Caco-2 (cell line): ENCODE results near the gene PFKFB3. TPM values are rescaled to one million over a fixed set of nuclear protein-coding genes. Genes with fewer than 3 reads are reported as not detected.
A peak's percentile ranks its signal among the peaks of the same experiment; 100 is the strongest.
"Not testable (repeated sequence)": the region's sequence is repeated elsewhere in the genome, so short reads cannot be mapped to it uniquely, and the experiment has no call there.

Experiments
- BruUV-seq: library from RNA; stranded (reverse); fragments of 400-500 nt; replicated peaks from 2 replicates; lab custom pipeline; 2021; lab: Mats Ljungman, UMichigan
- CTCF ChIA-PET: fragments of 300-600 bp; sonication (Branson Sonifier 250); formaldehyde crosslinking; loops from one replicate; lab custom pipeline; 2022; ENCODE audit warnings: antibody characterized with exemption; lab: Charles Lee
- POLR2A ChIA-PET: fragments of 300-600 bp; sonication (Branson Sonifier 250); formaldehyde crosslinking; loops from one replicate; lab custom pipeline; 2022; ENCODE audit warnings: antibody characterized with exemption; lab: Charles Lee
- DNase-seq, 2 experiments: peaks; one replicate each; pipeline versions ENCODE4 v3.0.0 to v3.0.0-alpha.2; 2020 to 2022
- H3K27me3 ChIP-seq: replicated peaks from 2 replicates; pipeline ENCODE4 v1.6.0; 2011; ENCODE audit warnings: low read length; ENCODE audit not compliant: control insufficient read depth, insufficient read depth
- H3K36me3 ChIP-seq: 2 replicates; pipeline ENCODE4 v1.5.1; 2011; ENCODE audit warnings: low read length; ENCODE audit not compliant: control insufficient read depth, insufficient read depth
- H3K4me1 ChIP-seq: fragments of 250-450 bp; sonication (Bioruptor Pico); 2 replicates; pipeline ENCODE4 v1.5.1; 2020; ENCODE audit warnings: mild to moderate bottlenecking
- H3K4me3 ChIP-seq: 2 replicates; pipeline ENCODE4 v1.5.1; 2011; ENCODE audit warnings: low read depth, mild to moderate bottlenecking, control low read depth, low read length
- H3K9me3 ChIP-seq: fragments of 250-450 bp; sonication (Bioruptor Pico); 2 replicates; pipeline ENCODE4 v1.5.1; 2020; ENCODE audit warnings: mild to moderate bottlenecking, moderate library complexity
- H3K27ac Mint-ChIP-seq: one replicate; pipeline ENCODE4 v1.8.0; 2022; ENCODE audit warnings: mixed read lengths; ENCODE audit not compliant: unreplicated experiment
- H3K27me3 Mint-ChIP-seq: one replicate; pipeline ENCODE4 v1.8.0; 2022; ENCODE audit warnings: mixed read lengths; ENCODE audit not compliant: insufficient read depth, unreplicated experiment
- H3K36me3 Mint-ChIP-seq: one replicate; pipeline ENCODE4 v1.8.0; 2022; ENCODE audit warnings: mild to moderate bottlenecking, mixed read lengths; ENCODE audit not compliant: insufficient read depth, unreplicated experiment
- H3K4me1 Mint-ChIP-seq: one replicate; pipeline ENCODE4 v1.8.0; 2022; ENCODE audit warnings: low read depth, mixed read lengths; ENCODE audit not compliant: unreplicated experiment
- H3K4me3 Mint-ChIP-seq: one replicate; pipeline ENCODE4 v1.8.0; 2022; ENCODE audit warnings: mild to moderate bottlenecking, moderate library complexity, mixed read lengths; ENCODE audit not compliant: unreplicated experiment
- H3K9me3 Mint-ChIP-seq: one replicate; pipeline ENCODE4 v1.8.0; 2022; ENCODE audit warnings: mixed read lengths; ENCODE audit not compliant: unreplicated experiment
- intact Hi-C: fragments of 100-400 bp; cut with micrococcal nuclease; formaldehyde crosslinking; loops from one replicate; pipeline ENCODE4 v1.10.0; 2022; ENCODE audit not compliant: unreplicated experiment
- total RNA-seq: library from RNA; stranded (reverse); gene quantifications from 2 replicates; pipeline ENCODE4 v1.2.3, GENCODE V29; 2022
- TF ChIP-seq, protein P1 (sequence below), 2 experiments: fragments of 200-600 bp in 1 of 2; IDR thresholded peaks; 1 replicate in 1 of 2; 2 replicates in 1 of 2; pipeline versions ENCODE4 v1.5.1 to v1.8.0; 2011 to 2022; ENCODE audit warnings: antibody characterized with exemption in 1 of 2, control low read depth in 1 of 2, inconsistent platforms in 1 of 2, low read depth in 1 of 2, low read length in 1 of 2, mild to moderate bottlenecking in 1 of 2, moderate library complexity in 1 of 2; ENCODE audit not compliant: insufficient read depth in 1 of 2, severe bottlenecking in 1 of 2, unreplicated experiment in 1 of 2

Gene PFKFB3
- total RNA-seq, 1 experiment from 2014 or later: 33.0 TPM

DNA sequence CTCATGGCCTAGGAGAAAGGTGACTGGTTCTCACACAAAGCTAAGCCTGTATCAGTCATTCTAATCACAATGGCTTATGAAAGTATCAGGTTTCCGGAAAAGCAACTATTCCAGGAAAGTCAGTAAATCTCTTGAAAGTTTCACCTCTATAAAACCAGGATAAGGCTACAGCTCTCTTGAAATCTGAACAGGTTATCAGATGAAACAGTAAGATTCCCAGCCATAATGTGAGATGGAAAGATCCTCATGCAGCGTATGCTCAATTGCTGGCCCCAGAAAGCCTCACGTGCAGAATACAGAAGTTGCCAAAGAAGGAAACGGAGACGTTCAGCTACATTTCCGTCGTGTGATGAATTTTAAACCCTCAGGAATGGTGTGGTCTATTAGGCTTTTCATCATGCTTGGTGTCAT, 90.0 kb downstream of the PFKFB3 start:
- peaks cover 12% of the 10 kb centered on the region for H3K9me3 Mint-ChIP-seq
- Histone ChIP-seq H3K4me3 (no peak overlapping the region), H3K9me3 (no peaks in the 10 kb centered on the region), H3K27me3 (no peaks in the 10 kb centered on the region), H3K4me1 (peaks cover 23% of the 10 kb centered on the region), H3K36me3 (no peaks in the 10 kb centered on the region)
- no TSS peak for BruUV-seq
- H3K36me3 Mint-ChIP-seq: no peaks in the 10 kb centered on the region
- POLR2A ChIA-PET: no interaction called here
- H3K4me3 Mint-ChIP-seq: no peak overlapping the region
- no peaks in the 10 kb centered on the region for H3K27me3 Mint-ChIP-seq
- H3K4me1 Mint-ChIP-seq: peaks cover 16% of the 10 kb centered on the region
- no peak for DNase-seq
- TF ChIP-seq, protein P1, sequence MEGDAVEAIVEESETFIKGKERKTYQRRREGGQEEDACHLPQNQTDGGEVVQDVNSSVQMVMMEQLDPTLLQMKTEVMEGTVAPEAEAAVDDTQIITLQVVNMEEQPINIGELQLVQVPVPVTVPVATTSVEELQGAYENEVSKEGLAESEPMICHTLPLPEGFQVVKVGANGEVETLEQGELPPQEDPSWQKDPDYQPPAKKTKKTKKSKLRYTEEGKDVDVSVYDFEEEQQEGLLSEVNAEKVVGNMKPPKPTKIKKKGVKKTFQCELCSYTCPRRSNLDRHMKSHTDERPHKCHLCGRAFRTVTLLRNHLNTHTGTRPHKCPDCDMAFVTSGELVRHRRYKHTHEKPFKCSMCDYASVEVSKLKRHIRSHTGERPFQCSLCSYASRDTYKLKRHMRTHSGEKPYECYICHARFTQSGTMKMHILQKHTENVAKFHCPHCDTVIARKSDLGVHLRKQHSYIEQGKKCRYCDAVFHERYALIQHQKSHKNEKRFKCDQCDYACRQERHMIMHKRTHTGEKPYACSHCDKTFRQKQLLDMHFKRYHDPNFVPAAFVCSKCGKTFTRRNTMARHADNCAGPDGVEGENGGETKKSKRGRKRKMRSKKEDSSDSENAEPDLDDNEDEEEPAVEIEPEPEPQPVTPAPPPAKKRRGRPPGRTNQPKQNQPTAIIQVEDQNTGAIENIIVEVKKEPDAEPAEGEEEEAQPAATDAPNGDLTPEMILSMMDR (IDR thresholded peaks at IDR 0.05; ENCODE audit: insufficient read depth in 1 of 2, low read depth in 1 of 2, low read length in 1 of 2, severe bottlenecking in 1 of 2, unreplicated experiment in 1 of 2): no peak
- CTCF ChIA-PET: no interaction called here
- H3K27ac Mint-ChIP-seq: no peak overlapping the region
- intact Hi-C loops: no loop called here

DNA sequence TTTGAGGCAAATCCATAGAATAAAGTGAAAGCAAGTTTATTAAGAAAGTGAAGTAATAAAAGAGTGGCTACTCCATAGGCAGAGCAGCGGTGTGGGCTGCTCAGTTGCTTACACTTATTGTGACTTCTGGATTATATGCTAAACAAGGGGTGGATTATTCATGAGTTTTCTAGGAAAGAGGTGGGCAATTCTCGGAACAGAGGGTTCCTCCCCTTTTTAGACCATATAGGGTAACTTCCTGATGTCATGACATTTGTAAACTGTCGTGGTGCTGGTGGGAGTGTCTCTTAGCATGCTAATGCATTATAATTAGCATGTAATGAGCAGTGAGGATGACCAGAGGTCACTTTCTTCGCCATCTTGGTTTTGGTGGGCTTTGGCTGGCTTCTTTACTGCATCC, 93.7 kb downstream of the PFKFB3 start:
- H3K9me3 ChIP-seq, DNase-seq, H3K36me3 Mint-ChIP-seq, intact Hi-C loops, H3K4me3 ChIP-seq, POLR2A ChIA-PET, H3K36me3 ChIP-seq, H3K27me3 Mint-ChIP-seq, H3K27ac Mint-ChIP-seq, H3K27me3 ChIP-seq, CTCF ChIA-PET, BruUV-seq, H3K4me3 Mint-ChIP-seq: not testable (repeated sequence)
- peaks cover 27% of the 10 kb centered on the region for H3K4me1 ChIP-seq
- Mint-ChIP-seq H3K4me1 (peaks cover 14% of the 10 kb centered on the region), H3K9me3 (peaks cover 12% of the 10 kb centered on the region)

DNA sequence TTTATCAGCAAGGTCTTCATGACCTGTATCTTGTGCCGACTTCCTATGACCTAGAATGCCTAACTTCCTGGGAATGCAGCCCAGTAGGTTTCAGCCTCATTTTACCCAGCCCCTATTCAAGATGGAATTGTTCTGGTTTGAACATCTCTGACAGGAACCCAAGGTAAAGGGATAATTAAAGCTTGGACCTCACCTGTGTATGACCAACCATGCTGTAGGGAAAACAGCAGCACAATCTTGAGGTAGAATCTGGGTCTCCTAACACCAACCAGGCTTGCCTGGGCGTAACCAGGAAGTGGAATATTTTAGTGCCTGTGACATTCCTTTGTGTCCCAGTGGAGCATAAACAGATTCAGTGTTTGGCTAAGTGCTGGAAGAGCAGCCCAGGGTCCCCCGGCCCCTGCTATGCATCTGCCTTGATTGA, 94.1 kb downstream of the PFKFB3 start:
- BruUV-seq: no TSS peak
- POLR2A ChIA-PET: no interaction called here
- H3K4me1 Mint-ChIP-seq: peaks cover 14% of the 10 kb centered on the region
- H3K9me3 Mint-ChIP-seq: peaks cover 12% of the 10 kb centered on the region
- H3K9me3 ChIP-seq: no peaks in the 10 kb centered on the region
- H3K4me3 Mint-ChIP-seq: no peak overlapping the region
- TF ChIP-seq, protein P1 (IDR thresholded peaks at IDR 0.05; ENCODE audit: insufficient read depth in 1 of 2, low read depth in 1 of 2, low read length in 1 of 2, severe bottlenecking in 1 of 2, unreplicated experiment in 1 of 2): no peak
- H3K27me3 Mint-ChIP-seq: no peaks in the 10 kb centered on the region
- peak overlapping the region; percentile 10 for H3K27ac Mint-ChIP-seq
- intact Hi-C loops: no loop called here
- DNase-seq: no peak
- no peak overlapping the region for H3K4me3 ChIP-seq
- H3K4me1 ChIP-seq: peaks cover 27% of the 10 kb centered on the region
- H3K36me3 Mint-ChIP-seq: no peaks in the 10 kb centered on the region
- no peaks in the 10 kb centered on the region for H3K27me3 ChIP-seq
- CTCF ChIA-PET: interaction anchor here (0.9 kb wide), 1 partner anchor 109 kb away, joined by 3 read pairs; no protein-coding TSS in a partner anchor
- no peaks in the 10 kb centered on the region for H3K36me3 ChIP-seq
